IMR-90 (cell line): Measurements from ENCODE around the gene VPS35L. TPM values are rescaled to one million over a fixed set of nuclear protein-coding genes. Genes with fewer than 3 reads are reported as not detected.

Experiments
- ATAC-seq: fragments of 200-7000 bp; cut with Tn5 transposase; 2 replicates; pipeline ENCODE4 v1.9.1; 2020; ENCODE audit warnings: low read depth, mild to moderate bottlenecking, moderate library complexity
- BruUV-seq: library from RNA; stranded (reverse); fragments of 400-500 nt; replicated peaks from 2 replicates; lab custom pipeline; 2021; lab: Mats Ljungman, UMichigan
- CTCF ChIA-PET: fragments of 300-600 bp; formaldehyde crosslinking; extraction: SDS; loops from one replicate; lab custom pipeline; 2021; ENCODE audit warnings: antibody characterized with exemption; lab: Yijun Ruan, JAX
- POLR2A ChIA-PET: fragments of 300-600 bp; sonication (Branson Sonifier 250); formaldehyde crosslinking; loops from one replicate; lab custom pipeline; 2022; ENCODE audit warnings: antibody characterized with exemption; ENCODE audit not compliant: unreplicated experiment; lab: Charles Lee
- DNase-seq: peaks from one replicate; pipeline ENCODE4 v3.0.0; 2013
- H2AFZ ChIP-seq: replicated peaks from 2 replicates; pipeline ENCODE3; 2013; ENCODE audit warnings: low read length, mild to moderate bottlenecking; ENCODE audit not compliant: poor library complexity
- H2AK5ac ChIP-seq: 2 replicates; pipeline ENCODE4 v1.6.1; 2013; ENCODE audit warnings: low read depth, low read length, inconsistent platforms
- H2AK9ac ChIP-seq: replicated peaks from 2 replicates; pipeline ENCODE3; 2013; ENCODE audit warnings: mild to moderate bottlenecking, low read depth, low read length, moderate library complexity; ENCODE audit not compliant: poor library complexity
- H2BK120ac ChIP-seq: 2 replicates; pipeline ENCODE4 v1.6.1; 2013; ENCODE audit warnings: low read depth, low read length, inconsistent platforms
- H2BK15ac ChIP-seq: 3 replicates; pipeline ENCODE4 v1.6.1; 2013; ENCODE audit warnings: low read depth, low read length, inconsistent platforms
- H2BK20ac ChIP-seq: 2 replicates; pipeline ENCODE4 v1.6.1; 2013; ENCODE audit warnings: low read depth, mild to moderate bottlenecking, inconsistent platforms, low read length, moderate library complexity
- H2BK5ac ChIP-seq: 2 replicates; pipeline ENCODE4 v1.6.1; 2013; ENCODE audit warnings: mild to moderate bottlenecking, low read depth, low read length, inconsistent platforms; ENCODE audit not compliant: poor library complexity, severe bottlenecking
- H3K14ac ChIP-seq: replicated peaks from 2 replicates; pipeline ENCODE4 v1.6.1; 2013; ENCODE audit warnings: low read depth, low read length, inconsistent platforms
- H3K18ac ChIP-seq: 2 replicates; pipeline ENCODE4 v1.6.1; 2013; ENCODE audit warnings: low read depth, low read length, control low read depth
- H3K23ac ChIP-seq: 2 replicates; pipeline ENCODE4 v1.6.1; 2013; ENCODE audit warnings: low read depth, low read length, inconsistent platforms
- H3K27ac ChIP-seq: 2 replicates; pipeline ENCODE4 v1.5.1; 2013; ENCODE audit warnings: mild to moderate bottlenecking, control low read depth, low read length; ENCODE audit not compliant: insufficient read depth
- H3K27me3 ChIP-seq: 2 replicates; pipeline ENCODE4 v1.6.1; 2013; ENCODE audit warnings: low read length; ENCODE audit not compliant: control insufficient read depth, insufficient read depth
- H3K36me3 ChIP-seq: 2 replicates; pipeline ENCODE4 v1.6.1; 2013; ENCODE audit warnings: low read length, mixed read lengths; ENCODE audit not compliant: control insufficient read depth, insufficient read depth
- H3K4ac ChIP-seq: 2 replicates; pipeline ENCODE4 v1.6.1; 2013; ENCODE audit warnings: low read depth, low read length, inconsistent platforms
- H3K4me1 ChIP-seq: 2 replicates; pipeline ENCODE4 v1.6.1; 2013; ENCODE audit warnings: low read length, mixed read lengths; ENCODE audit not compliant: control insufficient read depth, insufficient read depth
- H3K4me2 ChIP-seq: 2 replicates; pipeline ENCODE4 v1.6.1; 2013; ENCODE audit warnings: low read depth, mild to moderate bottlenecking, control low read depth, low read length, moderate library complexity
- H3K4me3 ChIP-seq: 2 replicates; pipeline ENCODE4 v1.5.1; 2013; ENCODE audit warnings: low read depth, mild to moderate bottlenecking, control low read depth, low read length, moderate library complexity; ENCODE audit not compliant: insufficient read depth
- H3K56ac ChIP-seq: 2 replicates; pipeline ENCODE4 v1.6.1; 2013; ENCODE audit warnings: low read length, inconsistent platforms; ENCODE audit not compliant: insufficient read depth; ENCODE audit errors: extremely low read depth
- H3K79me1 ChIP-seq, 2 experiments: 2 replicates each; pipeline ENCODE4 v1.6.1; 2013; ENCODE audit warnings: low read length in 2 of 2, inconsistent platforms in 1 of 2, low read depth in 1 of 2
- H3K9ac ChIP-seq: 2 replicates; pipeline ENCODE4 v1.6.1; 2013; ENCODE audit warnings: low read depth, low read length, control low read depth
- H3K9me1 ChIP-seq: 2 replicates; pipeline ENCODE4 v1.6.1; 2013; ENCODE audit warnings: low read length, inconsistent platforms; ENCODE audit not compliant: insufficient read depth
- H3K9me3 ChIP-seq: 2 replicates; pipeline ENCODE4 v1.6.1; 2013; ENCODE audit warnings: low read length; ENCODE audit not compliant: control insufficient read depth, insufficient read depth
- H4K20me1 ChIP-seq: 2 replicates; pipeline ENCODE4 v1.6.1; 2013; ENCODE audit warnings: low read length, inconsistent platforms; ENCODE audit not compliant: insufficient read depth
- H4K5ac ChIP-seq: 2 replicates; pipeline ENCODE4 v1.6.1; 2013; ENCODE audit warnings: mild to moderate bottlenecking, low read depth, low read length, control low read depth
- H4K8ac ChIP-seq, 2 experiments: 2 replicates each; pipeline ENCODE4 v1.6.1; 2013; ENCODE audit warnings: low read depth in 2 of 2, low read length in 2 of 2, control low read depth in 1 of 2, inconsistent platforms in 1 of 2
- H4K91ac ChIP-seq: 2 replicates; pipeline ENCODE4 v1.6.1; 2013; ENCODE audit warnings: low read depth, low read length, inconsistent platforms; ENCODE audit not compliant: insufficient read depth
- BHLHE40 ChIP-seq: fragments of 150-350 bp; IDR thresholded peaks from 2 replicates; pipeline ENCODE4 v1.6.1; 2016; ENCODE audit warnings: mild to moderate bottlenecking, low read depth, low read length
- CEBPB ChIP-seq: IDR thresholded peaks from 2 replicates; pipeline ENCODE4 v1.6.1; 2012; ENCODE audit warnings: low read depth, low read length, improper control_type of control experiment
- CHD1 ChIP-seq: IDR thresholded peaks from 2 replicates; pipeline ENCODE4 v1.6.1; 2012; ENCODE audit warnings: low read depth, low read length, improper control_type of control experiment
- CTCF ChIP-seq: conservative IDR thresholded peaks from 2 replicates; pipeline ENCODE4 v1.5.1; 2012; ENCODE audit warnings: mild to moderate bottlenecking, low read depth, low read length, improper control_type of control experiment
- FOS ChIP-seq: fragments of 150-350 bp; IDR thresholded peaks from 2 replicates; pipeline ENCODE4 v1.6.1; 2016; ENCODE audit warnings: low read depth, low read length
- MAFK ChIP-seq: IDR thresholded peaks from 2 replicates; pipeline ENCODE4 v1.6.1; 2012; ENCODE audit warnings: low read depth, low read length, improper control_type of control experiment
- MAZ ChIP-seq: IDR thresholded peaks from 2 replicates; pipeline ENCODE4 v1.6.1; 2012; ENCODE audit warnings: low read depth, mild to moderate bottlenecking, low read length, improper control_type of control experiment, moderate library complexity, borderline replicate concordance
- MXI1 ChIP-seq: IDR thresholded peaks from 2 replicates; pipeline ENCODE4 v1.6.1; 2012; ENCODE audit warnings: low read depth, mild to moderate bottlenecking, low read length, moderate library complexity, borderline replicate concordance
- NFE2L2 ChIP-seq: fragments of 150-350 bp; IDR thresholded peaks from 2 replicates; pipeline ENCODE4 v1.6.1; 2016; ENCODE audit warnings: low read depth, mild to moderate bottlenecking, low read length
- POLR2A ChIP-seq: IDR thresholded peaks from 2 replicates; pipeline ENCODE4 v1.6.1; 2012; ENCODE audit warnings: mild to moderate bottlenecking, low read depth, low read length
- RAD21 ChIP-seq: IDR thresholded peaks from 2 replicates; pipeline ENCODE4 v1.6.1; 2012; ENCODE audit warnings: low read length, improper control_type of control experiment
- RCOR1 ChIP-seq: IDR thresholded peaks from 2 replicates; pipeline ENCODE4 v1.6.1; 2012; ENCODE audit warnings: mild to moderate bottlenecking, low read length, improper control_type of control experiment; ENCODE audit not compliant: insufficient replicate concordance
- RFX5 ChIP-seq: IDR thresholded peaks from 2 replicates; pipeline ENCODE4 v1.8.0; 2012; ENCODE audit warnings: low read depth, mild to moderate bottlenecking, low read length, moderate library complexity
- SMC3 ChIP-seq: fragments of 150-350 bp; IDR thresholded peaks from 2 replicates; pipeline ENCODE4 v1.6.1; 2016; ENCODE audit warnings: low read depth, mild to moderate bottlenecking, antibody characterized with exemption, low read length, moderate library complexity
- USF2 ChIP-seq: fragments of 150-350 bp; IDR thresholded peaks from 2 replicates; pipeline ENCODE4 v1.6.1; 2017; ENCODE audit warnings: mild to moderate bottlenecking, antibody characterized with exemption, low read length, low read depth
- WGBS, 2 experiments: methylation state at CpG; one replicate each; pipeline versions ENCODE4 v1.1.5 to v1.1.7; 2013; ENCODE audit warnings: missing lambda C conversion rate in 2 of 2; ENCODE audit not compliant: insufficient read length in 1 of 2; ENCODE audit errors: extremely low coverage in 2 of 2; 5-methylcytosine and 5-hydroxymethylcytosine counted together
- dilution Hi-C: fragments of 300-500 bp; cut with HindIII; formaldehyde crosslinking; loops from one replicate; pipeline ENCODE4 v1.14.3; 2018; ENCODE audit warnings: low sequenced_read_pairs; ENCODE audit not compliant: unreplicated experiment
- in situ Hi-C: fragments of 300-500 bp; cut with MboI; formaldehyde crosslinking; loops from 3 replicates; pipeline ENCODE4 v1.14.3; 2019; ENCODE audit warnings: low sequenced_read_pairs, inconsistent platforms, mixed read lengths
- intact Hi-C: fragments of 100-400 bp; cut with micrococcal nuclease; formaldehyde crosslinking; loops from 2 replicates; pipeline ENCODE4 v1.10.0; 2022
- polyA plus RNA-seq, 3 experiments: library from polyadenylated mRNA; depleted of rRNA; stranded (reverse); fragments of >200 nt; gene quantifications; 2 replicates each; pipeline ENCODE4 v1.2.3, GENCODE V29; 2012; ENCODE audit warnings: low replicate concordance in 1 of 3
- total RNA-seq: library from RNA; depleted of rRNA; stranded (reverse); fragments of >200 nt; gene quantifications from 2 replicates; pipeline ENCODE4 v1.2.3, GENCODE V29; 2012
- TF ChIP-seq, protein P1 (sequence below): fragments of 150-350 bp; IDR thresholded peaks from 2 replicates; pipeline ENCODE4 v1.6.1; 2016; ENCODE audit warnings: low read depth, mild to moderate bottlenecking, low read length, moderate library complexity, borderline replicate concordance

The VPS35L gene
- total and polyA plus RNA-seq, 2 of the 4 experiments (the other 2 are of a cell fraction), result 28.0 to 40.1 TPM

DNA sequence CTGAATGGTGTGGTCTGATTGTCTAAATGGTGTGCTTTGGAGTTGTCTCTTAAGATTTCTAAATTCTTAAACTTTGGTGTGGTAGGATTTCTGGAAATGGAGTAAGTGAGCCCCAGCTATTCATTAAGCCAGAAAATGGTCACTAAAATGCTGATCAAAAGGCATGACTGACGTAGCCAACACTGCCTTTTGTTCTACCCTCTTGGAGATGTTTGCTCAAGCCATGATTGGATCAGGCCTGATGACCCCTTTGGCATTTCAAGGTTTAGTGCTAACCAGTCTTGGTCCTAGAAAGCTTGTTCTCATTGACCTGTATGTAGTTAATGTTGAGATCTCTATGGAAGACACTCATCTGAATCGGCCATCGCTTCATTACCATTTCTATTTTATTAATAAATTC lies 94.5 kb downstream of the VPS35L start:
- Histone ChIP-seq H4K91ac (no peak overlapping the region), H2AK9ac (no peak overlapping the region), H2AFZ (no peak overlapping the region), H3K4ac (no peak overlapping the region), H3K14ac (no peak overlapping the region), H3K18ac (no peak overlapping the region), H3K9me1 (no peaks in the 10 kb centered on the region), H4K20me1 (no peaks in the 10 kb centered on the region; the same call in 1 of the 2 replicates), H4K8ac (no peak overlapping the region), H3K23ac (no peak overlapping the region), H3K4me2 (no peak overlapping the region), H2BK20ac (no peak overlapping the region), H2AK5ac (no peak overlapping the region), H3K56ac (no peak overlapping the region), H3K9ac (no peak overlapping the region), H2BK120ac (no peak overlapping the region), H3K27ac (no peak overlapping the region), H2BK15ac (no peak overlapping the region), H4K5ac (no peak overlapping the region), H3K27me3 (no peaks in the 10 kb centered on the region), H3K4me3 (no peak overlapping the region), H3K79me1 (no peaks in the 10 kb centered on the region), H3K4me1 (no peaks in the 10 kb centered on the region), H3K9me3 (no peaks in the 10 kb centered on the region), H2BK5ac (no peak overlapping the region), H3K36me3 (peaks cover 31% of the 10 kb centered on the region)
- in situ Hi-C loops (no loop called here), dilution Hi-C loops (no loop called here), intact Hi-C loops (no loop called here)
- ChIA-PET POLR2A (no interaction called here), CTCF (no interaction called here)
- DNase-seq (no peak), ATAC-seq (no peak)
- no TSS peak for BruUV-seq
- WGBS, 2 experiments, result no CpG with 5 or more reads among the region's 3 CpGs
- no peak for TF ChIP-seq BHLHE40
- no peak for TF ChIP-seq SMC3
- TF ChIP-seq NFE2L2, result no peak
- no peak for TF ChIP-seq RCOR1
- TF ChIP-seq FOS, result no peak
- no peak for TF ChIP-seq MAFK
- no peak for TF ChIP-seq POLR2A
- no peak for TF ChIP-seq CEBPB
- no peak for TF ChIP-seq CHD1
- TF ChIP-seq, protein P1, sequence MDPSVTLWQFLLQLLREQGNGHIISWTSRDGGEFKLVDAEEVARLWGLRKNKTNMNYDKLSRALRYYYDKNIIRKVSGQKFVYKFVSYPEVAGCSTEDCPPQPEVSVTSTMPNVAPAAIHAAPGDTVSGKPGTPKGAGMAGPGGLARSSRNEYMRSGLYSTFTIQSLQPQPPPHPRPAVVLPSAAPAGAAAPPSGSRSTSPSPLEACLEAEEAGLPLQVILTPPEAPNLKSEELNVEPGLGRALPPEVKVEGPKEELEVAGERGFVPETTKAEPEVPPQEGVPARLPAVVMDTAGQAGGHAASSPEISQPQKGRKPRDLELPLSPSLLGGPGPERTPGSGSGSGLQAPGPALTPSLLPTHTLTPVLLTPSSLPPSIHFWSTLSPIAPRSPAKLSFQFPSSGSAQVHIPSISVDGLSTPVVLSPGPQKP, result no peak
- no peak for TF ChIP-seq MAZ
- no peak for TF ChIP-seq CTCF
- TF ChIP-seq USF2, result no peak
- TF ChIP-seq RFX5, result no peak
- TF ChIP-seq RAD21, result no peak
- no peak for TF ChIP-seq MXI1
